Epithelial cell of esophagus (primary cell): Measurements from ENCODE around the gene MRTFB.

ENCODE experiments used
- DNase-seq: peaks from one replicate; pipeline ENCODE4 v3.0.0; 2010; ENCODE audit warnings: low read depth
- H3K4me3 ChIP-seq: 2 replicates; pipeline ENCODE4 v1.5.1; 2011; ENCODE audit warnings: mild to moderate bottlenecking, low read length, control low read depth
- TF ChIP-seq, protein P1 (sequence below): IDR thresholded peaks from 2 replicates; pipeline ENCODE4 v1.5.1; 2011; ENCODE audit warnings: low read depth, mild to moderate bottlenecking, low read length, control low read depth, inconsistent platforms; ENCODE audit not compliant: insufficient read depth; ENCODE audit errors: missing control alignments

MRTFB gene

DNA sequence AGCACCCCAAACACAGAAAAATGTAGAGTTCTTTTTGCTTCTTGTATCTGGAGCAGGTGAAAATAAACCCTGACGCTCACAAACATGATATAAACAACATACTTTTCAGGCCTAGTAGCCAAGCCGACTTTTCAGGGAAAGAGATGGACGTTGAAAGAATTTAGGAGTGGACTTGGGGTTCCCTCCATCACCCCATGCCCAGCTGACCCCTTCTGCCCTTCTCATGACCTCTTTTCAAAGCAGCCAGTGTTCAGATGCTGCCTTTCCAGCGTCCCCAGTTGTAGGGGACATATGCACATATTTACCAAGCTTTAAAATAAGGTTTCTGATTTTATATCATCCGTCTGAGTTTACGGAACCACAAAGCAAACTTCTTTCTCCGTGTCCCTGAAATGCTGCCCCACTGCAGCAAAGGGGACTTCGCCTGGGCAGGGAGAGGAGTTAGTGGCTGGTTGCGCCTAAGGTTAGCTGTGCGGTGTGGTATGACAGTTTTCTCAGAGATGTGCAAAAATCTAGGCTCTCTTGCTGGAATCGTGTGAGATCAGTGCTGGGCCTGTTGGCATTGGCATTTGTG lies 235.5 kb downstream of the MRTFB start:
- H3K4me3 ChIP-seq = no peak overlapping the region
- TF ChIP-seq, protein P1, sequence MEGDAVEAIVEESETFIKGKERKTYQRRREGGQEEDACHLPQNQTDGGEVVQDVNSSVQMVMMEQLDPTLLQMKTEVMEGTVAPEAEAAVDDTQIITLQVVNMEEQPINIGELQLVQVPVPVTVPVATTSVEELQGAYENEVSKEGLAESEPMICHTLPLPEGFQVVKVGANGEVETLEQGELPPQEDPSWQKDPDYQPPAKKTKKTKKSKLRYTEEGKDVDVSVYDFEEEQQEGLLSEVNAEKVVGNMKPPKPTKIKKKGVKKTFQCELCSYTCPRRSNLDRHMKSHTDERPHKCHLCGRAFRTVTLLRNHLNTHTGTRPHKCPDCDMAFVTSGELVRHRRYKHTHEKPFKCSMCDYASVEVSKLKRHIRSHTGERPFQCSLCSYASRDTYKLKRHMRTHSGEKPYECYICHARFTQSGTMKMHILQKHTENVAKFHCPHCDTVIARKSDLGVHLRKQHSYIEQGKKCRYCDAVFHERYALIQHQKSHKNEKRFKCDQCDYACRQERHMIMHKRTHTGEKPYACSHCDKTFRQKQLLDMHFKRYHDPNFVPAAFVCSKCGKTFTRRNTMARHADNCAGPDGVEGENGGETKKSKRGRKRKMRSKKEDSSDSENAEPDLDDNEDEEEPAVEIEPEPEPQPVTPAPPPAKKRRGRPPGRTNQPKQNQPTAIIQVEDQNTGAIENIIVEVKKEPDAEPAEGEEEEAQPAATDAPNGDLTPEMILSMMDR = no peak

DNA sequence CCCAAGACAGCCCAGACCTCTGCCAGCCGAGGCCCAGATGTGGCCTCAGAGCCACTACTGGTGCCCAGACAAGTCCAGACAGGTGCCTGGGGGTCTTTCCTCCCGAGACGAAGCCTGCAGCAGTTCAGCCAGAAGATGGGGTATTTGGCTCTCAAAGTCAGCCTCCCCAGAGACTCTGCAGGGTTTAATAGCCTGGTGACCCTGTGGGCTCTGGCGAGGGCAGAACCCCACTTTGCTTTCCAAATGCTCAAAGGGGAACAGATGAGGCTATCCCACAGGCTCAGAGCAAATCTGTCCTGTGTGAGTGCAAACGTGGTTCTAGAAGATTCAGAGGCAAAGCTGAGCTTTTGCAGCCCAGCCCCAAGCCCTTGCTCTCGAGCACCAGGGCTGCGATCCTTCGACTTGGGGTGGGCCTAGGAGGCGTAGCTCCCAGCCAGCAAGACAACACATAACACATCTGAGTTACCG lies 236.0 kb downstream of the MRTFB start:
- DNase-seq = no peak
- no peak overlapping the region for H3K4me3 ChIP-seq
- TF ChIP-seq, protein P1 = no peak

More for the DNA sequence above, 235.5 kb downstream of the MRTFB start:
- no peak for DNase-seq

DNA sequence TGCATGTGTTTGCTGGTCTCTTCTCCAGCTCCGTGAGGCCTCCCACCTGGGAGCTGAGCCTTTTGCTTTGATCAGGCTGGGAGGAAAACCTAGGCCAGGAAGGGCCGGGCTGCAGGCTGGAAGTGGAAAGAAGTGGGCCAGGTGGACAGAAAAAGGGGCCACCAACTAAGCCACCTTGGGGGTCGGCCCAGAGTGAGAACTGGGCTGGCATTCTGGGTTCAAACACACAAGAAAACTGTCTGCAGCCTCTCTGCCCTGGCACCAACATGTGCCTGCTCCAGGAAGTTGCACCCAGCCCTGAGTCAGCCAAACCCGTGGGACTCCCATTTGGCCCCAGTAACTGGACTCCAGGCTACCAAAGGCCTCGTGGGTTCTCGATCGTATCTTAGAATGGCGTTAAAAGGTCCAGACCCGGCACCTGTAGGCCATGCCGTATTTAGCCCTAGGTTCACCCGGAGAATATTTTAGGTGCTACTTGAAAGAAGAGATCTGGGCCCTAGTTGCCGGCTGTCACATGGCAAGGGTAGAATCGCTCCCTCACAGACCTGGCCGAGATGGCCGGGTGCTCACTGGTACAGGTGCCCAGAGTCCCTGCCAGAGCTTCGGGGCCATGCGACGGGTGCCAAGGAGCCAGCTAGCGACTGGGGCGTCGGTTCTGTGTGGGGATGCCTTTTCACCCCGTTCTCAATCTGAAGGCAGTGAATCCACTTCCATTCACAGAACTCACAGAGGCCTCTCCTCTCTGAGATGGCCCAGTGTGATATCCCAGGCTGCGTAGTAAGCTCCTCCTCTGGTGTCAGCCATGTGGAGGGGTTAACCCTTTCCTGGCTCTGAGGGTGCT lies 236.6 kb downstream of the MRTFB start:
- peak; percentile 61 for DNase-seq
- TF ChIP-seq, protein P1 = no peak
- H3K4me3 ChIP-seq = no peak overlapping the region

DNA sequence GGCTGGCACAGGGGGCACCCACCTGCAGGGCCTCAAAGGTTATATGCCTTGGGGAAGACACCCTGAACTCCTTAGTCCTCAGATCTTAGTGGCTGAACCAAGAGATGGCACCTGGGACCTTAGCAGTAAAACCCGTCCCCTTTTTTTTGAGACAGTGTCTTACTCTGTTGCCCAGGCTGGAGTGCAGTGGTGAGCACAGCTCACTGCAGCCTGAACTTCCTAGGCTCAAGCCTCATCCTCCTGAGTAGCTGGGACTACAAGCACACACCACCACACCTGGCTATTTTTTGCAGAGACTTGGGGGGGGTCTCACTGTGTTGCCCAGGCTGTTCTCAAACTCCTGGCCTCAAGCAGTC lies 237.2 kb downstream of the MRTFB start:
- no peak overlapping the region for H3K4me3 ChIP-seq
- TF ChIP-seq, protein P1 = no peak
- DNase-seq = no peak

DNA sequence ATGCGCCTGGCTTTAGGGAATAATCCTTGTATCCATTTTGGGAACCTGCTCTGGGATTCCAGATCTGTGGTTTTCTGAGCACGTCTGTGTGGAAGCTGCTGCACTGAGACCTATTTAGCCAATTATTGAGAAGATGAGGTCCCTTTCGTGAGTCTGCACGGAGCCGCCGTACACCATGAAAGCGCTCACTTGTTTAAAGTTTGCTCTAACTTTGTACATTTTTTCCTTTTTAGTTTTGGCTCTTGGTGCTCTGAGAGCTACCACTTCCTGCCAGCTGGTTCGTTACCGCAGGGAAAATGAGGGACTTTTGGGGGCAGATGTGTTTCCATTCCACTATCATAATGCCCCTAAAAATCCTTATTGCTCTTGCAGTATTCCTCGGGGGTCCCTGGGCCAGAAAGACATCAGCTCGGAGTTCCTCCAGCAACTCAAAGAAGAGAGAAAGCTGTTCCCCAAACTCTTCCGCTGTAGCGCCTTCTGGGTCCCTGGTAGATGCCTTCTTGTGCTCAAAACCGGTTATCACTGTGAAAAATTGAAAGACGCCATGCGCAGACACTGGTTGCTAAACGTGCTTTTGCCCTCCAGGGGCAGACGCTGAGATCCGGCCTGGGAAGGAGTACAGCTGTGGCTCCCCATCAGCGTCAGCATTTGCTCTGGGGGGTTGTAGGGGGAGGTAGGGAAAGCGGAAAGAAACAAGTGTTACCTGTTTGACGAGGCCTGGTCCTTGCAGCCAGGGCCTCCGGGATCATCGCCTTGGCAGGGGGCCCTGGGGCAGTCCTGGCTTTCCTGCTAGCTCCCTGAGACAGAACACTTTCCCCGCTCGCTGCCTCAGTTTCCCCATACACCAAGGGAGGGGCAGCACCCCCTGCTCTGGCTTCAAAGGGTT lies 238.1 kb downstream of the MRTFB start:
- no peak overlapping the region for H3K4me3 ChIP-seq
- DNase-seq = peak; percentile 97
- TF ChIP-seq, protein P1 = peak; percentile 43

DNA sequence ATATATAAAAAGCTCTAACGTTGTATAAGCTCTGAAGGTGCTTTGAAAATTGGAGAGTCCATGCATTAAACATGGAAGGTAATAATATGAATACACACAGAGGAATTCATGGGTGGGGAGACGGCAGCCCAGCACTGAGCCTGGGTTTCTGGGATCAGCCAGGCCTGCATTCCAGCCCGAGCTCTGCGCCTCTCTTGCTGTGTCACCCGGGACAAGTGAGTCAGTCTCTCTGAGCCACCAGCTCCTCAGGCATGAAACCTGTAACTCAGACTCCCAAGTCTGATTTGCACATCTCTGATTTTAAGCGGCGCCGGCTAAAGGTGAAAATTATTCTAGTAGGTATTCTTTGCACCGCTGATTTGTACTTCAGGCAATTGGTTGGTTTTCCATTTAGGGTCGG lies 238.8 kb downstream of the MRTFB start:
- peak; percentile 98 for DNase-seq
- TF ChIP-seq, protein P1 = no peak
- no peak overlapping the region for H3K4me3 ChIP-seq
